Neural progenitor cell (in vitro differentiated cells): ENCODE data around the gene CMTM8. TPM values are rescaled to one million over a fixed set of nuclear protein-coding genes. Genes with fewer than 3 reads are reported as not detected.

ENCODE experiments used
- DNase-seq: peaks from one replicate; pipeline ENCODE4 v3.0.0-alpha.2; 2016; ENCODE audit warnings: low spot score
- H2AFZ ChIP-seq: fragments of 200-600 bp; sonication (generic); replicated peaks from 2 replicates; pipeline ENCODE4 v1.6.1; 2016; ENCODE audit warnings: antibody characterized with exemption
- H3F3A ChIP-seq: fragments of 200-600 bp; sonication (generic); 2 replicates; pipeline ENCODE4 v1.6.1; 2016; ENCODE audit warnings: antibody characterized with exemption, low read depth
- H3K27ac ChIP-seq: fragments of 200-600 bp; sonication (generic); 2 replicates; pipeline ENCODE4 v1.5.1; 2016; ENCODE audit warnings: mild to moderate bottlenecking
- H3K27me3 ChIP-seq: fragments of 200-600 bp; sonication (generic); 2 replicates; pipeline ENCODE4 v1.6.1; 2016; ENCODE audit warnings: mild to moderate bottlenecking, moderate library complexity
- H3K36me3 ChIP-seq: fragments of 200-600 bp; sonication (generic); 2 replicates; pipeline ENCODE4 v1.5.1; 2016
- H3K4me1 ChIP-seq: fragments of 200-600 bp; sonication (generic); 2 replicates; pipeline ENCODE4 v1.6.1; 2016; ENCODE audit warnings: mixed run types
- H3K4me2 ChIP-seq: fragments of 200-600 bp; sonication (generic); 2 replicates; pipeline ENCODE4 v1.6.1; 2016
- H3K4me3 ChIP-seq: fragments of 200-600 bp; sonication (generic); 2 replicates; pipeline ENCODE4 v1.5.1; 2016
- H3K79me2 ChIP-seq: fragments of 200-600 bp; sonication (generic); 2 replicates; pipeline ENCODE4 v1.6.1; 2016; ENCODE audit warnings: low read depth
- H3K9ac ChIP-seq: fragments of 200-600 bp; sonication (generic); 2 replicates; pipeline ENCODE4 v1.6.1; 2016
- H3K9me3 ChIP-seq: fragments of 200-600 bp; sonication (generic); 2 replicates; pipeline ENCODE4 v1.5.1; 2016; ENCODE audit warnings: low read depth
- H4K20me1 ChIP-seq: fragments of 200-600 bp; sonication (generic); 2 replicates; pipeline ENCODE4 v1.6.1; 2016; ENCODE audit warnings: low read depth
- H3K27ac Mint-ChIP-seq: 3 replicates; pipeline ENCODE4 v1.8.0; 2021; ENCODE audit warnings: mixed read lengths
- H3K27me3 Mint-ChIP-seq: 2 replicates; pipeline ENCODE4 v1.8.0; 2022; ENCODE audit warnings: low read depth, mild to moderate bottlenecking, inconsistent platforms, moderate library complexity, mixed read lengths; ENCODE audit not compliant: insufficient read depth
- H3K36me3 Mint-ChIP-seq: 3 replicates; pipeline ENCODE4 v1.8.0; 2021; ENCODE audit warnings: mixed read lengths
- H3K4me1 Mint-ChIP-seq: 3 replicates; pipeline ENCODE4 v1.8.0; 2021; ENCODE audit warnings: mixed read lengths
- H3K4me3 Mint-ChIP-seq: 3 replicates; pipeline ENCODE4 v1.8.0; 2021; ENCODE audit warnings: mild to moderate bottlenecking, moderate library complexity, mixed read lengths
- H3K9me3 Mint-ChIP-seq: 3 replicates; pipeline ENCODE4 v1.8.0; 2020; ENCODE audit warnings: mixed read lengths
- CTCF ChIP-seq: fragments of 200-600 bp; sonication (generic); IDR thresholded peaks from 2 replicates; pipeline ENCODE4 v1.5.1; 2017; ENCODE audit warnings: antibody characterized with exemption, mild to moderate bottlenecking
- EZH2 ChIP-seq: fragments of 200-600 bp; sonication (generic); IDR thresholded peaks from 2 replicates; pipeline ENCODE4 v1.6.1; 2017; ENCODE audit warnings: antibody characterized with exemption, mild to moderate bottlenecking, moderate library complexity
- EZH2phosphoT487 ChIP-seq: fragments of 200-600 bp; sonication (generic); IDR thresholded peaks from 2 replicates; pipeline ENCODE4 v1.6.1; 2017; ENCODE audit warnings: antibody characterized with exemption
- total RNA-seq: library from RNA; depleted of rRNA; stranded (reverse); fragments of >200 nt; gene quantifications from 2 replicates; pipeline ENCODE4 v1.2.3, GENCODE V29; 2015; ENCODE audit warnings: low replicate concordance

CMTM8 gene
- total RNA-seq, 1 donor from 2014 or later: 2.1 TPM

DNA sequence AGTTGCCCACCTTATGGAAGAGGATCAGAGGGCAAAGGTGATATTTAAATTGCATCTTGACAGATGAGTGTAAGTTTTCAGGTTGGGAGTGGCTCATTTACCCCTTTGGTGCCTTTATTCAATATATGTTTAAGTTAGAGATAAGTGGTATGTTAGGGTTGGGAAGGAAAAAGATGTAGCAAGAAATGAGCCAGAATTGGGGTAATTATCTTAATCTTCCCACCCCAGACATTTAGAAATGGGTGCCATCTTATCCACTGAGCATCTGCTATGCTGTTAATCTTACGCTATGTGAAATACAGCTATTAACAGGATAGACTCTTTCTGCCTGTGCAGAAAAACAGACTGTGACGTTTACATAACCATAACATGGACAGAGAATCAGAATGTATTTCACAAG is 159.5 kb downstream of the CMTM8 start:
- no peak overlapping the region for H3K4me3 Mint-ChIP-seq
- Histone ChIP-seq H3F3A (peaks cover 22% of the 10 kb centered on the region), H3K79me2 (no peaks in the 10 kb centered on the region), H3K4me1 (peaks cover 10% of the 10 kb centered on the region), H3K27me3 (peaks cover 70% of the 10 kb centered on the region), H2AFZ (no peak overlapping the region), H3K4me2 (no peak overlapping the region), H3K9ac (no peak overlapping the region), H3K4me3 (no peak overlapping the region), H4K20me1 (peaks cover 5% of the 10 kb centered on the region), H3K36me3 (no peaks in the 10 kb centered on the region), H3K27ac (no peak overlapping the region), H3K9me3 (no peaks in the 10 kb centered on the region)
- no peak for DNase-seq
- no peaks in the 10 kb centered on the region for H3K9me3 Mint-ChIP-seq
- peaks cover 26% of the 10 kb centered on the region for H3K4me1 Mint-ChIP-seq
- H3K27ac Mint-ChIP-seq: no peak overlapping the region
- H3K27me3 Mint-ChIP-seq: peaks cover 4% of the 10 kb centered on the region
- TF ChIP-seq CTCF: no peak
- no peaks in the 10 kb centered on the region for H3K36me3 Mint-ChIP-seq

DNA sequence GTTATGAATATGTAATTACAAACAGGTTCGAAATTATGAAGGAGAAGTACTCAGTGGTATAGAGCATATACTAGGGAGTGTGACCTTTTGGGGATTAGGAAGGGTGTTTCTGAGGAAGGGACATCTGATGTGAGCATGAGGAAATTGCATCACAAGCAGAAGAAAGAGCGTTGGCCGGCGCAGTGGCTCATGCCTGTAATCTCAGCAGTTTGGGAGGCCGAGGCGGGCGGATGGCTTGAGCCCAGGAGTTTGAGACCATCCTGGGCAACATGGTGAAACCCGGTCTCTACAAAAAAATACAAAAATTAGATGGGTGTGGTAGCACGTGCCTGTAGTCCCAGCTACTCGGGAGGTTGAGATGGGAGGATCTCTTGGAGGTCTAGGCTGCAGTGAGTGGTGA is 160.1 kb downstream of the CMTM8 start:
- H3K79me2 ChIP-seq: no peaks in the 10 kb centered on the region
- peaks cover 4% of the 10 kb centered on the region for H3K27me3 Mint-ChIP-seq
- peaks cover 22% of the 10 kb centered on the region for H3F3A ChIP-seq
- no peaks in the 10 kb centered on the region for H3K36me3 Mint-ChIP-seq
- TF ChIP-seq EZH2 (no peak), EZH2phosphoT487 (no peak), CTCF (no peak)
- H4K20me1 ChIP-seq: peaks cover 5% of the 10 kb centered on the region
- H3K27ac ChIP-seq: no peak overlapping the region
- H3K4me3 Mint-ChIP-seq: no peak overlapping the region
- H3K4me1 ChIP-seq: peaks cover 10% of the 10 kb centered on the region
- H3K4me3 ChIP-seq: no peak overlapping the region
- no peaks in the 10 kb centered on the region for H3K9me3 ChIP-seq
- no peaks in the 10 kb centered on the region for H3K36me3 ChIP-seq
- H3K9me3 Mint-ChIP-seq: no peaks in the 10 kb centered on the region
- no peak overlapping the region for H2AFZ ChIP-seq
- no peak for DNase-seq
- peaks cover 29% of the 10 kb centered on the region for H3K4me1 Mint-ChIP-seq
- H3K4me2 ChIP-seq: no peak overlapping the region
- H3K9ac ChIP-seq: no peak overlapping the region
- H3K27me3 ChIP-seq: peaks cover 70% of the 10 kb centered on the region
- H3K27ac Mint-ChIP-seq: no peak overlapping the region

- H4K20me1 ChIP-seq: peaks cover 5% of the 10 kb centered on the region
- no peaks in the 10 kb centered on the region for H3K9me3 ChIP-seq
- H3K27ac Mint-ChIP-seq: no peak overlapping the region
- H3K4me2 ChIP-seq: no peak overlapping the region
- no peak overlapping the region for H3K9ac ChIP-seq
- H3K36me3 Mint-ChIP-seq: no peaks in the 10 kb centered on the region
- peaks cover 70% of the 10 kb centered on the region for H3K27me3 ChIP-seq
- no peak overlapping the region for H3K27ac ChIP-seq
- H3K4me3 ChIP-seq: no peak overlapping the region
- peaks cover 29% of the 10 kb centered on the region for H3K4me1 Mint-ChIP-seq
- peaks cover 7% of the 10 kb centered on the region for H3K27me3 Mint-ChIP-seq
- H3F3A ChIP-seq: peaks cover 22% of the 10 kb centered on the region
- no peak overlapping the region for H2AFZ ChIP-seq
- no peak overlapping the region for H3K4me3 Mint-ChIP-seq
- no peak for TF ChIP-seq EZH2phosphoT487
- peak; percentile 77 for TF ChIP-seq CTCF
- peak; percentile 74 for DNase-seq
- H3K4me1 ChIP-seq: peaks cover 10% of the 10 kb centered on the region
- H3K36me3 ChIP-seq: no peaks in the 10 kb centered on the region
- H3K9me3 Mint-ChIP-seq: no peaks in the 10 kb centered on the region
- no peaks in the 10 kb centered on the region for H3K79me2 ChIP-seq
Observed at GRCh38 chr3:32399030-32399620, 160.6 kb downstream of the CMTM8 start.
